Measurements from ENCODE around the gene WDR54.
"Not testable (repeated sequence)": the region's sequence is repeated elsewhere in the genome, so short reads cannot be mapped to it uniquely, and the experiment has no call there.

Gene WDR54

DNA sequence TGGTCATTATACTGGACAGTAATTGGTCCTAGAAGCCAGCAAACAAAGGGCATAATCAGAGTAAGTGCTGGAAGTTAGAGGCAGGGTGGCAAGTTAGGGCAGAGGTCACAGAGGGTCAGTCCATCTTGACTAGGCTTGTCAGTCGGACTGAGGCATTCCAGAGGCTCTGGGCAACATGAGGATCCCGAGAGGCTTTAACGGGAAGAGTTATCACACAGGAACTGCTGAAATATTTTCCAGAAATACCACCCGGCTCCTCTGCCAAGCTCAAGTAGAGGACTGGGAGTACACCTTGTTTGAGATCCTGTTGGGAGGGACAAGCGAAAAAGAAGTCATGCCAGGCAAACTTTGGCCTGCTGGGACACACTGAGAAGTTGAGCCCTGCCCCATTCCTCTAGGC is 13.8 kb upstream of the WDR54 start:
- no peak for FAIRE-seq

DNA sequence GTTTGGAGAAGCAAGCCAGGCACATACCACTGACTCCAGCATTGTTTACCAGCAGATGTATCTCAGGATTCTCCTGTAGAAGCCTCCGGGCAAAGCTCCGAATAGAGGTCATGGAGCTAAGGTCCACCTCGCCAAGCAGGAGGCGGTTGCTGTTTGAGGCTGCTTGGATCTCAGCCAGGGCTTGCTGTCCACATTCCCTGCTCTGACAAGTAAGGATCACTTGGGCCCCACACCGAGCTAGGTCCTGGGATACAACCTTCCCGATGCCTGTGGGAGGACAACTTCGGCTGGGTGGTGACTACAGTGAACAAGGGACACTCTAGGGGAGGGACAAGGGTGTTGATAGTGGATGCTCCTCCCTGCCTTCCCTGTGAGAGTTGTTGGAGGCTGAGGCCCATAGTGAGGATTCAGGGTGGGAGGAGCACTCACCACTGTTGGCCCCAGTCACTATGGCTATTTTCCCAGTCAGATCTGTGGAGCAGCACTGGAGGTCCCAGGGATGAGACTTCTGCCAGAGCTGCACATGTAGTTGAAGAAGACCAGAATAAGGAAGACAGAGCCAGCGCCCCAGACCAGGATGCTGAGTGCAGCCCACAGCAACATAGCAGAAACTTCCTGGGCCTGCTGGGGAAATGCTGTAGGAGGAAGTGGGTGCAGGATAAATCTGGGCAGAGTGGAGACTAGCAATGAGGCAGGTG is 8.4 kb upstream of the WDR54 start:
- no peak for FAIRE-seq

DNA sequence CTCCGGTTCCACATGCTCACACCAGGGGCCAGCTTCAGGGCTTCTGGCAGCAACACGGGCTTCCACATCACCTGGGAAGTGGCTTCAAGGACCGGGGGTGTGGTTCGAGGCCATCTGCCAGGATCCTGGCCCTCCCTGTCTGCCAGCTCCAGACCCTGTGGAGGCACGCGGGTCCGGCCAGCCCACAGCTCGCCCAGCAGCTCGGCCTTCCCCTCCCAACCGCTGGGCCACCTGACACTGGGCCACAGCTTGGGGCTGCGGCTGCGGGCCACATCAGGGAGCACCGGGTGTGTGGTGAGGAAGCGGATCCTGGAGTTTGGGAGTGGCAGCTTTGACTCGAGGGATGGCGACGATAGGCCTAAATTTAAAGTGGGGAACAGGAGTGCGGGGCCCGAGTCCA is 7.1 kb upstream of the WDR54 start:
- no peak for FAIRE-seq

DNA sequence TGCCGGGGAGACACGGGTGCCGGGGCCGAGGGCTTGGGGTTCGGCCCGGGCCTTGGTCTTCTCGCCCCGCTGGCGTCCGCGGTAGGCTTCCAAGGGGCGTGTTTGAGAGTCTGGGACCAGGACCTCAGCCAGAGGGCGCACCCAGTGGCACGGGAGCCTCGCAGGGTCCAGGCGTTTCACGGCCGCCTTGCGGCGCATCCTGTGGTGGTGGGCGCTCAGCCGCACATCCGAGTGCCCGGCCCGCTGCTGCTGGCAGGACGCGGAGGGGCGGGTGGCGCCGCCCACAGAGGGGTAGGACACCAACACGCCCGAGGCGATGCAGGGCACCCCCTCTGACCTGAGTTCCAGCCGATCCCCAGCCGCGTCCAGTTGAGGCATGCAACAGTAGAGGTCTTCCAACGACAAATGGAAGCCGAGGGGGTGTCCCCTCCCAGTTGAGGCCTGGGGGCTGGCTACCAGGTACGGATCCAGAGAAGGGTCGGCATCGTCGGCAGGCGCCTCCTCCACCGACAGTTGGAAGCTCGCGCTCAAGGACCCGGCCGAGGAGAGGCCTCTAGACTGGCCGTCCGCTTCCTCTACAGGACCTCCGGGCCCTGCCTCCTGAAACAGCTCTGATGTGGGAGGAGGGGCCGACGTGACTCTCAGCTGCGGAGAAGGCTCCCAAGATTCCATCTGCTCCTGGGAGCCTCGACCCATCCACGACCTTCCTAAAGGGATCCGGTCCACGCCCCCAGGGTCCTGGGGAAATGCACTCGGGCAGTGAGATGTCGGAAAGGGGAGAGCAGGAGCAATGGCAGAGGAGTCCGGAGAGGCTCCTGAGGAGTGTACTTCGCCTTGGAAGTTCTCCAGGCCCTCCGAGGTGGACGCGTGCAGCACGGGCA is 6.4 kb upstream of the WDR54 start:
- FAIRE-seq = no peak

DNA sequence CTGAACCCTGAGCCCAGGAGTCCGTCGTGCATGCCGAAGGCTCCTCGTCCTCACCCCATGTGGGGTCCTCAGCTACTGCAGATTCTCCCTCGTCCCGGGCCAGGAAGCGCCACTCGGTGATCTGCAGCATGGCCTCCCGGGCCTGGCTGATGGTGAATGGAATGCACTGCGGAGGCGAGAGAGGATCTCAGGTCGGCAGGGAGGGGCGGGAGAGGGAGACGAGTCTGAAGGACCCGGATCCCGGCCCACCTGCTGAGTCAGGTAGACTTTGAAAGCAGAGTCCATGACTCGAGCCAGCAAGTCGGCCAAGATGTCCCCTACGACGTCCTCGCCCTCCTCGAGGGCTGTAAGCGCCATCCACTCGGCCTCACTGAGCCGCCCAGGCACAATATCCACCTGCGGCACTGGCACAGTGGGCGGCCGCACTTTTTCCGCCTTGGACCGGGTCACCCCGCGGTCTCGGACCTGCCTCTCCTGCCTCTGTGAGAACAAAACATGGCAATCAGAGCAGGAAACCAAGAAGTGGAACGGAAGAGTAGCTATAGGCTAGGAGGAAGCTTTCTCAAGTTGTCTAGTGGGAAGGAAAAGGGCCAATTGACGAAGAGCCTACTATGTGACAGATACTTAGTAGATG is 5.7 kb upstream of the WDR54 start:
- FAIRE-seq = no peak

DNA sequence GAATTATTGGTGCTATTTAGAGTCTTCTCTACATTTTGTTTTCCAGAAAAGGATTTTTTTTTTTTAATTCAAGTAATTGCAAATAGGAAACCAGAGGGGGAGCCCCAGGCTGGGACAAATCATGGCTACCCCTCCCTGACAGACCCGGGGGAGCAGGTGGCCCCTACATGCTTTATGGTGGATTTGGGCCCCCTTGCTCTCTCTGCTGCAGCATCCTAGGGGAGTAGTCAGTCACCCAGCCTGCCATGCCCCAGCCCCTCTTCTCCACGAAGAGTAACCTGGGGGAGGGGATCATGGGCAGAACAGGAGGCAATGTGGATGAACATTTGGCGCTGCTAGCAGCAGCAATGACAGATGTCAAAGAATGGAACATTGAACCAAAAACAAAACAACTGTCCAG is 4.8 kb upstream of the WDR54 start:
- FAIRE-seq = no peak

DNA sequence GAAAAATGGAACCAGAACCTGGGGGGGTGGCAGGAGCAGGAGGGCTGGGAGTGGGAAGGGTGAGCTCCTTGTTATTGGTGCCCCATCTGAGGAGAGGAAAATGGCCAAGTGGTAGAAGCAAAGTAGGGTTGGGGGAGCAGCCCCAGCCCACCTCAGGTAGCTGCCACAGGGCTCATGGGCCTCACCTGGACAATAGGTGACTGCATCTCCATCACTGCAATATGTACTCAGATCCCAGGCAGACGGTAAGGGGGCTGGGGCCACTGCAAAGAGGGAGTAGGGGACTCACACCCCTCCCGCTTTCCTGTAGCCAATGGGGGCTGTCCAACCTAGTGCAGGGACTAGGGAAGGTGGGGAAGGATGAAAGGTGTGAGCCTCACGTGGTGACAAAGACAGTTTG is 4.3 kb upstream of the WDR54 start:
- no peak for FAIRE-seq

DNA sequence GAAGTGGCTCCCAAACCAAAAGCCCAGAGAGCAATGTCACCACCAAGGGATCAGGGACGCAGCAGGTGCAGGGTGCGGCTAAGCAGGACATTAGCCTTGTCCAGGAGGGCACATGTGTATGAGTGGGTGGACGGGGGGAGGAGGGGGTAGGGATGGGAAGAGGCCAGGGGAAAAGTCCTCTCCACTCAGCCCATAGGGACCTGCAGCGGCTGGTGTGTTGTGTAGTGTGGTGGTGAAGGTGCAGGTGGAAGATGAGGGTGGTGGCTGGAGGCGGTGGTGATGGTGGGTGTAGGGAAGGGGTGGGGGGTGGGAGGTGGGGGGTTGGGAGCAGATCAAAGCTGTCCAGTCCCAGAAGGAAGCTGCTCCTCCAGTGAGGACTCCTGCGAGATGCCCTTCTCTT is 3.8 kb upstream of the WDR54 start:
- no peak for FAIRE-seq

DNA sequence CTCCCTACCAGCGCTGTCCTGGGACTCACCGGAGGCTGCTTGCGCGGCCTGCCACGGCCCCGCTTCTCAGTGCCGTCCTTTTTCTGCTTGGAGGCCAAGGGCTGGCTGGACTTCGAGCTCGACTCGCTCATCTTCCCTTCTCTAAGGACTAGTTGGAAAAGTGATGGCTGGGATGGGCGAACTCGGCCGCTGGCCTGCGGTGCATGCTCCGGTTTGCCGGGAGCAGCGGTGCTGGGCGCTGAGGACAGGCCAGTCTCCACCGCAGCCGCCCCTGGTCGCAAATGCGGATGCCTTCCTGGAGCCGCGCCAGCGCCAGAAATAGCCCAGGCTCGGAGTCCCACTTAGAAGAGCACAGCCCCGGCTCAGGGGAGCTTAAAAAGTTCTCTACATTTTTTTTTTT is 3.2 kb upstream of the WDR54 start:
- FAIRE-seq = no peak

DNA sequence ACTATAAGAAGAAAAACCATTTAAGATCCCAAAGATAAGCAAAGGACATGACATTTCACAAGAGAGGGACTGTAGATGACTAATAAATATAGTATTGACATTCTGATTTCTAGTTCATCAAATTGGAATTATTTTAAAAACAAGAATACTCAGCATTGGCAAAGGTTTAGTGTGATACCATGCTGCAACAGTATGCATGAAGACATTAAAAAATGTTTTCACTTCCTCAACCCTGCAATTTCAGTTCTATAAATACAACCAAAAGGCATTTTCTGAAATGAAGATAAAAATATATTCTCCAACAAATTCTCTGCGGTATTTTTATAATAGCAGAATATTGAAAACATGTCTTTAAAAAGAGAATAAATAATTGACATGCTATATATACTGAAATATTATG is 2.2 kb upstream of the WDR54 start:
- no peak for FAIRE-seq

DNA sequence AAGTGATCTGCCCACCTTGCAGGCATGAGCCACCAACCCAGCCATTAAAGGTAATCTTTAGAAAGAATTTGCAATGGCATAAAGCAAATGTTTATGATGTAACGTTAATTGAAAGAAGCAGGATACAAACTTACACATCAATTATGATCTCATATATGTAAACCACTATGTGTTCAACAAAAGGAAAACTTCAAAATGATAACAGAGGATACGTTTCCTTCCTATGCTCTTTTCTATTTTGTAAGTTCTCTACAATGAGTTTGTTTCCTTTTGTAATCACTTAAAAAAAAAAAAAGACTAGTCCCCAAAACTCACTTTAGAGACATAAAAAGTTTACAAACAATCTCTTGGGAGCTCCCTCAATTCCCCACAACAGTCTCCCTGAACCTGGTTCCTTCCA is 1.5 kb upstream of the WDR54 start:
- FAIRE-seq = no peak

DNA sequence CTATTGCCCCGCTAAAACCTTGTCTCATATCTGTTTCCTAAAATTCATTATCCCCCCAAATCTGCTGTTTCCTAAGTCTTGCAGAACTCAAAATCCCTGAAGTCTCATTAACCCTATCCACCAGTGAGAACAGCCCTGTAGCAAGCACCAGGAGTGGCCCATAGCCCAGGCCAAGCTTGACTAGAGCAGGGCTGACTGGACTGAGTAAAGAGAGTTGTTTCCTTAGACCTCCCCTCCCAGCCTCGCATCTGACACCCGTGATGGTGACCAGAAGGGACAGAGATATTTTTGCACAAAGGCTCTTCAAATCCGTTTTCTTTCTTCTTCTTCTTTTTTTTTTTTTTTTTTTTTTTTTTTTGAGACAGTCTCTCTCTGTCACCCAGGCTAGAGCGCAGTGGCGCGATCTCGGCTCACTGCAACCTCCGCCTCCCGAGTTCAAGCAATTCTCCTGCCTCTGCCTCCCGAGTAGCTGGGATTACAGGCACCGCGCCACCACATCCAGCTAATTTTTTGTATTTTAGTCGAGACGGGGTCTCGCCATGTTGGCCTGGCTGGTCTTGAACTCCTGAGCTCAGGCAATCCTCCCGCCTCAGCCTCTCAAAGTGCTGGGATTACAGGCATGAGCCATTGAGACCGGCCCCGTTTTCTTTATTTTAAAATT is 957 bp upstream of the WDR54 start:
- FAIRE-seq = not testable (repeated sequence)

DNA sequence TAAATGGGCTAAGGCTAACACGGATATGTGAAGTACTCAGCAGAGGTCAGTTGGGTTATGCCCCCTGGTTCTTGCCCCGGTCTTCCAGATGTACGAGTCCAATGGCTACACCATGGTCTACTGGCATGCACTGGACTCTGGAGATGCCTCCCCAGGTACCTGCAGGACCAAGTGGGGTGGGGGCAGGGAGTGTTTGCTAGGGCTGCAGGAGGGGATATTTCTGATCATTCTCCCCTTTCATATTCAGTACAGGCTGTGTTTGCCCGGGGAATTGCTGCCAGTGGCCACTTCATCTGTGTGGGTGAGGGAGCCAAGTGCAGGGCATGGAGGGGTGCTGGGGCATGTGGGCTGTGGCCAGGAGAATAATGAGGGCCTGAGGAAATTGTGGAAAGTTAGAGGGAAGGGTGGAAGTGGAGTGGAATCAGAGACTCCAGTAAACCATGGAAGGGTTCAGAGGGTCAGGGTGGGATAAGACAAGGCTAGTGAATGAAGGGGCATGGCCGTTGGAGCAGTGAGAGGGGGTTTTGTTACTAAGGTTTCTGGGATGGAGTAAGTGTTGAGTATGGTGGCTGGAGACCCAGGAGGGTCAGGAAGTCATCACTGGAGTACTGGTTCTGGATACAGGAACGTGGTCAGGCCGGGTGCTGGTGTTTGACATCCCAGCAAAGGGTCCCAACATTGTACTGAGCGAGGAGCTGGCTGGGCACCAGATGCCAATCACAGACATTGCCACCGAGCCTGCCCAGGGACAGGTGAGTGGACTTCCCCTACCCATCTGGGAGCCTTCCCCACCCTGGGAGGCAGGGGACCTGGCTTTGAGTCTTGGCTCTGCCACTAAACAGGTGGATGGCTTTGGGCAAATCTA is 1.9 kb downstream of the WDR54 start:
- FAIRE-seq = no peak

DNA sequence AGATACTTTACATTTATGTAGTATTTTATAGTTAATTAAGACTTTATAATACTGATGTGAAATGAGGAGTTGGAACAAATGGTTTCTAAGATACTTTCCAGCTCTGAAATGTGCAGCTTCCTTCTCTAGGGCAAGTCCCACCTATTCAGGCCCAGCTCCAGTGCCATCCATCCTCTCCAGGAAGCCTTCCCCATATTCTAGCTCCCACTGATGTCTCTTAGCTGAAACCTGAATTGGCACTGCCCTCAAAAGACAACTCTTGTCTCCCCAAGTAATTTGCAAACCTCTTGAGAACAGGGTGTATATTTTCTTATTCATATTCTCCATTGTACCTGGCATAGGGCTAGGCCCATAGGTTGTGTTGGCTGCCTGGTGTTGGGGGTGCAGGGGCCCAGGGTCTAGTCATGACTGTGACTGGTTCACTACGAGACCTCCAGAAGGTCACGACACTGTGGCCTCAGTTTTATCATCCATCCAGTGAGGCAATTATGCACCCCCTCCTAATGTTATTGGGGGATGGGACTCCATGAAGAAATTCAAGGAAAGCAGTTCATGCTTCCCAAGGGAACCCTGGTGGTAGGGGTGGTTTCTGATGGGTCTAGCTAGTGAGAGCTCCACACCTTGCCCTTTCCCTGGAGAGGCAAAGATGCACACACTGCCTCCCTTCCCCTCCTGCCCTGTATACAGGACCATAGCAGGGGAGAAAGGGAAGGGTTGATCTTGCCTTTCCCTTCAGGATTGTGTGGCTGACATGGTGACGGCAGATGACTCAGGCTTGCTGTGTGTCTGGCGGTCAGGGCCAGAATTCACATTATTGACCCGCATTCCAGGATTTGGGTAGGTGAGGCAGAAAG is 2.8 kb downstream of the WDR54 start:
- no peak for FAIRE-seq

DNA sequence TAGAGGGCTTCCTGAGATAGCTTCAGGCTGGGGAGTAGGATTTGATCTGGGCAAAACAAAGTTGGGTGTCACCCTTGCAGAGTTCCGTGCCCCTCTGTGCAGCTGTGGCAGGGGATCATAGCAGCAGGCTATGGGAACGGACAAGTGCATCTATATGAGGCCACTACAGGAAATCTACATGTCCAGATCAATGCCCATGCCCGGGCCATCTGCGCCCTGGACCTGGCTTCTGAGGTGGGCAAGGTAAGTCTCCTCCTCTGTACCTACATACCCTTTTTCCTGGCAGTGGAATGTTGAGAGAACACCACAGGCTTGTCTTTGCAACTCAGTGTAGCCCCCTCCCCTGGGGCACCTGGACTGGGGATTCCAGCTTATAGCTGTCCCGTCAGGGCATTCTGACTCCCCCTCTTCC is 3.5 kb downstream of the WDR54 start:
- FAIRE-seq = no peak

DNA sequence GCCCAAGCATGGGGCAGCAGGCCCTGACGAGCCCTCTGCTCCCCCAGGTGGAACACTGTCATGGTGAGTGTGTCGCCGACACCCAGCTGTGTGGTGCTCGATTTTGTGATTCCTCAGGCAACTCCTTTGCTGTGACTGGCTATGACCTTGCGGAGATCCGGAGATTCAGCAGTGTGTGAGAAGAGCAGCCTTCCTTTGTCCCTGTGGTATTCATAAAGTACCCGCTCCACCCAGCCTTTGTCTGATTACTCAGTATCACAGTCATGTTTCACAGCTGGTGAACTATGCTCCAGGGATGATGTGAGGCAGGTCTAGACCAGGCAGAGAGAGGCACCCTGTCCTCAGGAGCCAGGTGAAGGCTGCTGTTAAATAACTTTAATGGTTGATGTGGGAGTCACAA is 4.0 kb downstream of the WDR54 start:
- FAIRE-seq = no peak

DNA sequence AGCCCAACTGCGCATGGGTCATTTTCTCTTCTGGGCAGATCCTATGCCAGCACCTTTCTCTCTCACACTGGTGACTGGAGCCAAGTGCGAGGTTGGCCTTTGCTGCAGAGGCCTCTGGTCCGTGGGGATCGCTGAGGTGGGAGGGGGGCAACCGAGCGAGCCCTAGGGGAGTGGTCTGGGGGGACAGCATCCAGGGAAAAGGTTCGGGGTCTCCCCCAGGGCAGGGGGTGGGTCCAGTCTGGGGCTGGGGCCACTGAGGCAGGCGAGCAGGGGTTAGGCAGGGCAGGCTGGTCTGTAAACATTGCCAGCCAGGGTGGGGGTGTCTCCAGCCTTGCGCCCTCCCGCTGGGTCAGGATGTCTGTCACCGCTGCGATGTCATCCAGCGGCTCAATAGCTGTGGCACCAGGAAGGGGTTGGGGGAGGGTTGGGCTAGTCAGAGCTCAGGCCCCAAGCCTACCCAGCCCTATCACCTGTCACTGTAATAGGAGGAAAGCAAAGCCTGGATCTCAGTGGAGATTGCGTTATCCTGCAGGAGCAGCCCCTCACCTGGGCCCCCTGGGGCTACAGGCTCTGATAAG is 4.7 kb downstream of the WDR54 start:
- no peak for FAIRE-seq

DNA sequence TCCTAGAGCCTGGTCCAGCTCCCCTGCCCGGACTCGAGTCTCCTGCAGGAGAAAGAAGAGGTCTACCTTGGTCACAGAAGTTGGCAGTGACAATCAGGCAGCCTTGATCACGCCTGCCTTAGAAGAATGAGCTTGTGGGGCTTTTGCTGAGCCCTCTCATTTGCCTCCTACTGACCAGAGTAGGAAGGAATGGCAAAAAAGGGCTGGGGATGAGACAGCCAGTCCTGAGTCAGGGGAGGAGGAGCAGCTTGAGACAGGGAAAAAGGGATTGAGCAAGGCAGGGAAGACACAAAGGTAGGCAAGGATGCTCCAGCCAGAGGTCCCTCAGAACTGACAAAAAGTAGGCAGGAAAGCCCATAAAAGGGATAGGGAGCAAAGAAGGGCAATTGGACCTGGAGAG is 6.0 kb downstream of the WDR54 start:
- FAIRE-seq = no peak

DNA sequence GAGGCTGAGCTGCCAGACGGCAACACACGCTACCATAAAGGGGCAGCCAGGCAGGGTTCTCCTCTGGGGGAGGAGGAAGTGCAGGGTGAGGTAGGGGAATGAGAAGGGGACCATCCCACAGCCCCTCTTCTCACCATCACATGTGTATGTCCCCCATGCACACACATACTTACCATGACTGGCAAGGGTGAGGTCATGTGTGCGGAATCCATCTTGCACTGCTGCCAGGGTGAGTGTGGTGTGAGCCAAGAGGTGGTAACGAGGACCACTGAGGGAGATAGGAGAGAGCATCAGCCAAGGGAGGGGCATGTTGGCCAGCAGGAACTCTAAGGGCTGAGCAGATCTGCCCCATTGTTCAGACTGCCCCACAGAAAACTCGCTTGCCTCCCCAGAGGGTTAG is 7.1 kb downstream of the WDR54 start:
- no peak for FAIRE-seq

DNA sequence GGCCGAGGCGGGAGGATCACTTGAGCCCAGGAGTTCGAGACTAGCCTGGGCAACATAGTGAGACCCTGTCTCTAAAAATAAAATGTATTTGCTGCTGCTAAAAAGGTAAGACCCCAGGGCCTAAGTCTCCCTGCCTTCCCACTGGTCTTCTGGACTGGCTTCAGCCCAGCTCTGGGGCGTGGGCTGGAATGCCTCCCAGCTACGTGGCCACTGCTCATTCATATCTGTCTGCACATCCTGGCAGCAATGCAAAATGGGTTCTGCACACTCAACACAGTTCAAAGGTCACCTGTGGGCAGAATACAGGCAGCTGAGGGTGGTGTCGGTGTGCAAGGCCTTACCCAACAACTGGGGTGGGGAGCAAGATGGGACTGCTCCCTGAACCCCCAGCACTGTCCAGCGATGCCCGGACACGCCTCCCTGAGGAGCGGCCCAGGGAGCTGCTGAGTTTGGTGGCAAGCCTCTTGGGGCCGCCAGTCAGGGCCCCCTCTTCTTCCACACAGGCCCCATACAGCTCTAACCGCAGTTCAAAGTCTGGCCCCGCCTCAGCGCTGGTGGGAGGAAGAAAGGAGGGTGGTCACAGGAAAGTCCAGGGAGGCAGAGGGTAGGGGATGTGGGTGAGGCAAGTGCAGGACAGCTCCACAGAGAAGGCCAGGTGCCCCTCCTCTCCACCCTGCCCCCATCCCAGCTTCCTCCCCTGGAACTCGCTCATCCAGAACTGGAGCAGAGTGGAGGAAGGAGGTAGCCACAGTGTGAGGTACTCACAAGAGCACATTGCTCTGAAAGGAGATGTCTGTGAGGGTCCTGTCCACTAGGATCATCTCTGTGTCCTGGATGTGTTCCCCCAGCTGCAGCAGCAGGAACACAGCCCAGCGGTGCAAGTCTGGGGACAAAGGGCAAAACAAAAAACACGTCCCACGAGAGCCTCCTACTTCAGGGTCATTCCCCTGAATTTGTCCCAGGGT is 8.2 kb downstream of the WDR54 start:
- FAIRE-seq = no peak
